K562 (cell line): ENCODE data around the gene ARHGEF17. TPM values are rescaled to one million over a fixed set of nuclear protein-coding genes. Genes with fewer than 3 reads are reported as not detected.

Source experiments
- CHCHD3 ChIP-seq: fragments of 250-450 bp; sonication (Bioruptor Pico); IDR thresholded peaks from 2 replicates; pipeline ENCODE4 v2.1.2; 2022; ENCODE audit warnings: mild to moderate bottlenecking
- EP400 ChIP-seq: fragments of 450-650 bp; IDR thresholded peaks from 2 replicates; pipeline ENCODE4 v1.6.1; 2017; ENCODE audit warnings: antibody characterized with exemption, mild to moderate bottlenecking, moderate library complexity
- L3MBTL2 ChIP-seq: fragments of 450-650 bp; IDR thresholded peaks from 2 replicates; pipeline ENCODE4 v1.6.1; 2016; ENCODE audit warnings: mild to moderate bottlenecking, moderate library complexity
- NCOA4 ChIP-seq: fragments of 450-650 bp; IDR thresholded peaks from 2 replicates; pipeline ENCODE4 v1.6.1; 2018; ENCODE audit warnings: mild to moderate bottlenecking; ENCODE audit not compliant: partially characterized antibody
- RFX1 ChIP-seq: fragments of 450-650 bp; IDR thresholded peaks from 2 replicates; pipeline ENCODE4 v1.6.1; 2016; ENCODE audit warnings: mild to moderate bottlenecking, moderate library complexity
- polyA plus RNA-seq, 8 experiments: library from polyadenylated mRNA; depleted of rRNA in 4 of 8; stranded (reverse) in 5 of 8; unstranded in 3 of 8; fragments of >200 nt; fragmentation: Nextera tagmentation in 2 of 8; fragmentation: Illumina TruSeq in 1 of 8; extraction: Ambion mirVana in 2 of 8; extraction: Trizol in 1 of 8; gene quantifications; 2 replicates each; pipeline versions ENCODE4 v1.2.1 to v1.2.3, GENCODE V29; 2011 to 2014; ENCODE audit warnings: inconsistent platforms in 1 of 8, missing spikeins in 1 of 8
- total RNA-seq, 7 experiments: library from RNA; depleted of rRNA in 6 of 7; stranded (reverse); fragments of >200 nt in 6 of 7; fragmentation: Illumina TruSeq in 2 of 7; extraction: Trizol in 2 of 7; gene quantifications; 2 replicates each; pipeline versions ENCODE4 v1.2.1 to v1.2.3, GENCODE V29; 2011 to 2021; ENCODE audit warnings: low replicate concordance in 1 of 7
- TF ChIP-seq, protein P1 (sequence below), 2 experiments: fragments of 450-650 bp; IDR thresholded peaks; 2 replicates each; pipeline ENCODE4 v1.6.1; 2018; ENCODE audit warnings: mild to moderate bottlenecking in 2 of 2, low read depth in 1 of 2; ENCODE audit not compliant: partially characterized antibody in 2 of 2
- TF ChIP-seq, protein P2 (sequence below): fragments of 200-800 bp; sonication (Bioruptor generic); IDR thresholded peaks from 2 replicates; pipeline ENCODE4 v1.6.1; 2017; ENCODE audit warnings: missing genetic modification characterization, missing compliant biosample characterization
- TF ChIP-seq, protein P3 (sequence below): IDR thresholded peaks from 3 replicates; pipeline ENCODE4 v1.6.1; 2011; ENCODE audit warnings: borderline replicate concordance, mild to moderate bottlenecking; ENCODE audit not compliant: insufficient read length, insufficient read depth
- TF ChIP-seq, protein P4 (sequence below): sonication (generic); formaldehyde crosslinking; IDR thresholded peaks from 2 replicates; pipeline ENCODE4 v1.8.0; 2022; ENCODE audit warnings: mild to moderate bottlenecking, missing genetic modification reagents

The ARHGEF17 gene
- total and polyA plus RNA-seq, 9 of the 15 experiments (the other 6 are each of a cell fraction or from before 2014, with no cell fraction given) = 0.04 to 0.68 (median 0.10) TPM; not detected in 2

DNA sequence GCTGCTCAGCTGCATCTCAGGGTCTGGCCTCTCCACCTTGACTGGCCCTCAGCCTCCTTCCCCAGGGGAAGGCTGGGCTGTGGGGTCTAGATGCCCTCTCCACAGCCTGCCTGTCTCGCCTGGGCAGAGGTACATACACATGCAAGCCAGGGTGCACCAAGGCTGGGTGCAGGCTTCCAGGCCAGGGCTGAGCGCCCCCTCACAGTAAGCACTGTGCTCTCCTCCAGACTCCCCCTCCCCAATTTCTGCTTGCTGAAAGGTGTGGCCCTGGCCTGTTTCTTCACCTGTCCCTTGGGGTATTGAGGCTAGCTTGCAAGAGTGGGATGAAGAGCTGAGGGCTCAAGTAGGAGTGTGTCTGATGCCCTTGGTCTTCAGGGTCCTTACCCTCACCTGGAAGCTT, 90.6 kb downstream of the ARHGEF17 start (continued):
- TF ChIP-seq, protein P1, sequence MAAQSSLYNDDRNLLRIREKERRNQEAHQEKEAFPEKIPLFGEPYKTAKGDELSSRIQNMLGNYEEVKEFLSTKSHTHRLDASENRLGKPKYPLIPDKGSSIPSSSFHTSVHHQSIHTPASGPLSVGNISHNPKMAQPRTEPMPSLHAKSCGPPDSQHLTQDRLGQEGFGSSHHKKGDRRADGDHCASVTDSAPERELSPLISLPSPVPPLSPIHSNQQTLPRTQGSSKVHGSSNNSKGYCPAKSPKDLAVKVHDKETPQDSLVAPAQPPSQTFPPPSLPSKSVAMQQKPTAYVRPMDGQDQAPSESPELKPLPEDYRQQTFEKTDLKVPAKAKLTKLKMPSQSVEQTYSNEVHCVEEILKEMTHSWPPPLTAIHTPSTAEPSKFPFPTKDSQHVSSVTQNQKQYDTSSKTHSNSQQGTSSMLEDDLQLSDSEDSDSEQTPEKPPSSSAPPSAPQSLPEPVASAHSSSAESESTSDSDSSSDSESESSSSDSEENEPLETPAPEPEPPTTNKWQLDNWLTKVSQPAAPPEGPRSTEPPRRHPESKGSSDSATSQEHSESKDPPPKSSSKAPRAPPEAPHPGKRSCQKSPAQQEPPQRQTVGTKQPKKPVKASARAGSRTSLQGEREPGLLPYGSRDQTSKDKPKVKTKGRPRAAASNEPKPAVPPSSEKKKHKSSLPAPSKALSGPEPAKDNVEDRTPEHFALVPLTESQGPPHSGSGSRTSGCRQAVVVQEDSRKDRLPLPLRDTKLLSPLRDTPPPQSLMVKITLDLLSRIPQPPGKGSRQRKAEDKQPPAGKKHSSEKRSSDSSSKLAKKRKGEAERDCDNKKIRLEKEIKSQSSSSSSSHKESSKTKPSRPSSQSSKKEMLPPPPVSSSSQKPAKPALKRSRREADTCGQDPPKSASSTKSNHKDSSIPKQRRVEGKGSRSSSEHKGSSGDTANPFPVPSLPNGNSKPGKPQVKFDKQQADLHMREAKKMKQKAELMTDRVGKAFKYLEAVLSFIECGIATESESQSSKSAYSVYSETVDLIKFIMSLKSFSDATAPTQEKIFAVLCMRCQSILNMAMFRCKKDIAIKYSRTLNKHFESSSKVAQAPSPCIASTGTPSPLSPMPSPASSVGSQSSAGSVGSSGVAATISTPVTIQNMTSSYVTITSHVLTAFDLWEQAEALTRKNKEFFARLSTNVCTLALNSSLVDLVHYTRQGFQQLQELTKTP (IDR thresholded peaks at IDR 0.05; ENCODE audit: low read depth in 1 of 2, partially characterized antibody in 2 of 2) = no peak
- TF ChIP-seq L3MBTL2 (no peak), RFX1 (no peak), NCOA4 (no peak), CHCHD3 (CRISPR knock-in tag) (no peak), EP400 (no peak)
- TF ChIP-seq, protein P2, sequence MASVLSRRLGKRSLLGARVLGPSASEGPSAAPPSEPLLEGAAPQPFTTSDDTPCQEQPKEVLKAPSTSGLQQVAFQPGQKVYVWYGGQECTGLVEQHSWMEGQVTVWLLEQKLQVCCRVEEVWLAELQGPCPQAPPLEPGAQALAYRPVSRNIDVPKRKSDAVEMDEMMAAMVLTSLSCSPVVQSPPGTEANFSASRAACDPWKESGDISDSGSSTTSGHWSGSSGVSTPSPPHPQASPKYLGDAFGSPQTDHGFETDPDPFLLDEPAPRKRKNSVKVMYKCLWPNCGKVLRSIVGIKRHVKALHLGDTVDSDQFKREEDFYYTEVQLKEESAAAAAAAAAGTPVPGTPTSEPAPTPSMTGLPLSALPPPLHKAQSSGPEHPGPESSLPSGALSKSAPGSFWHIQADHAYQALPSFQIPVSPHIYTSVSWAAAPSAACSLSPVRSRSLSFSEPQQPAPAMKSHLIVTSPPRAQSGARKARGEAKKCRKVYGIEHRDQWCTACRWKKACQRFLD (CRISPR knock-in tag) = no peak
- TF ChIP-seq, protein P3, sequence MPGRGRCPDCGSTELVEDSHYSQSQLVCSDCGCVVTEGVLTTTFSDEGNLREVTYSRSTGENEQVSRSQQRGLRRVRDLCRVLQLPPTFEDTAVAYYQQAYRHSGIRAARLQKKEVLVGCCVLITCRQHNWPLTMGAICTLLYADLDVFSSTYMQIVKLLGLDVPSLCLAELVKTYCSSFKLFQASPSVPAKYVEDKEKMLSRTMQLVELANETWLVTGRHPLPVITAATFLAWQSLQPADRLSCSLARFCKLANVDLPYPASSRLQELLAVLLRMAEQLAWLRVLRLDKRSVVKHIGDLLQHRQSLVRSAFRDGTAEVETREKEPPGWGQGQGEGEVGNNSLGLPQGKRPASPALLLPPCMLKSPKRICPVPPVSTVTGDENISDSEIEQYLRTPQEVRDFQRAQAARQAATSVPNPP = no peak
- TF ChIP-seq, protein P4, sequence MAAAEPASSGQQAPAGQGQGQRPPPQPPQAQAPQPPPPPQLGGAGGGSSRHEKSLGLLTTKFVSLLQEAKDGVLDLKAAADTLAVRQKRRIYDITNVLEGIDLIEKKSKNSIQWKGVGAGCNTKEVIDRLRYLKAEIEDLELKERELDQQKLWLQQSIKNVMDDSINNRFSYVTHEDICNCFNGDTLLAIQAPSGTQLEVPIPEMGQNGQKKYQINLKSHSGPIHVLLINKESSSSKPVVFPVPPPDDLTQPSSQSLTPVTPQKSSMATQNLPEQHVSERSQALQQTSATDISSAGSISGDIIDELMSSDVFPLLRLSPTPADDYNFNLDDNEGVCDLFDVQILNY = no peak
